Keratinocyte (primary cell): ENCODE results near the gene LILRA1. TPM values are rescaled to one million over a fixed set of nuclear protein-coding genes. Genes with fewer than 3 reads are reported as not detected.
"Not testable (repeated sequence)": the region's sequence is repeated elsewhere in the genome, so short reads cannot be mapped to it uniquely, and the experiment has no call there.

Experiments used
- DNase-seq: peaks from one replicate; pipeline ENCODE4 v3.0.0-alpha.2; 2011; ENCODE audit warnings: low read depth, missing footprints, low spot score
- FAIRE-seq: peaks from 2 replicates; lab custom pipeline; 2011; peaks lifted over from hg19 to GRCh38; lab: Jason Lieb, UNC
- H2AFZ ChIP-seq: 2 replicates; pipeline ENCODE4 v1.6.0; 2012; ENCODE audit warnings: low read length, control low read depth, inconsistent platforms; ENCODE audit not compliant: control insufficient read depth
- H3K27ac ChIP-seq: 2 replicates; pipeline ENCODE4 v1.5.1; 2011; ENCODE audit warnings: low read length; ENCODE audit not compliant: control insufficient read depth, insufficient read depth
- H3K27me3 ChIP-seq: 3 replicates; pipeline ENCODE4 v1.6.0; 2011; ENCODE audit warnings: low read length; ENCODE audit not compliant: control insufficient read depth, insufficient read depth; ENCODE audit errors: extremely low read depth
- H3K36me3 ChIP-seq, 2 experiments: 2 replicates in 1 of 2; 3 replicates in 1 of 2; pipeline ENCODE4 v1.5.1; 2011; ENCODE audit warnings: low read length in 2 of 2, mild to moderate bottlenecking in 1 of 2; ENCODE audit not compliant: control insufficient read depth in 2 of 2, insufficient read depth in 2 of 2; ENCODE audit errors: extremely low read depth in 1 of 2
- H3K4me1 ChIP-seq: 3 replicates; pipeline ENCODE4 v1.5.1; 2011; ENCODE audit warnings: low read length; ENCODE audit not compliant: control insufficient read depth, insufficient read depth; ENCODE audit errors: extremely low read depth
- H3K4me2 ChIP-seq: 3 replicates; pipeline ENCODE4 v1.6.0; 2011; ENCODE audit warnings: low read depth, low read length; ENCODE audit not compliant: control insufficient read depth, insufficient read depth; ENCODE audit errors: extremely low read depth
- H3K4me3 ChIP-seq, 3 experiments: fragments of 200-600 bp in 1 of 3; sonication (generic) in 1 of 3; 2 replicates in 2 of 3; 3 replicates in 1 of 3; pipeline ENCODE4 v1.5.1; 2011 to 2016; ENCODE audit warnings: low read length in 3 of 3, mild to moderate bottlenecking in 3 of 3, control low read depth in 2 of 3, inconsistent platforms in 1 of 3, low read depth in 1 of 3, mixed read lengths in 1 of 3, mixed run types in 1 of 3, moderate library complexity in 1 of 3; ENCODE audit not compliant: control insufficient read depth in 2 of 3, insufficient read depth in 2 of 3; ENCODE audit errors: extremely low read depth in 1 of 3
- H3K79me2 ChIP-seq: 2 replicates; pipeline ENCODE4 v1.6.0; 2012; ENCODE audit warnings: low read length; ENCODE audit not compliant: control insufficient read depth, insufficient read depth
- H3K9ac ChIP-seq: 3 replicates; pipeline ENCODE4 v1.6.0; 2011; ENCODE audit warnings: low read length; ENCODE audit not compliant: control insufficient read depth, insufficient read depth; ENCODE audit errors: extremely low read depth
- H3K9me1 ChIP-seq: 3 replicates; pipeline ENCODE4 v1.6.0; 2011; ENCODE audit warnings: low read length; ENCODE audit not compliant: control insufficient read depth, insufficient read depth; ENCODE audit errors: extremely low read depth
- H3K9me3 ChIP-seq: 2 replicates; pipeline ENCODE4 v1.5.1; 2012; ENCODE audit warnings: low read depth, low read length; ENCODE audit not compliant: control insufficient read depth
- H4K20me1 ChIP-seq: 3 replicates; pipeline ENCODE4 v1.6.0; 2011; ENCODE audit warnings: low read length; ENCODE audit not compliant: control insufficient read depth, insufficient read depth; ENCODE audit errors: extremely low read depth
- CTCF ChIP-seq, 3 experiments: IDR thresholded peaks in 1 of 3; conservative IDR thresholded peaks in 1 of 3; optimal IDR thresholded peaks in 1 of 3; 2 replicates in 2 of 3; 3 replicates in 1 of 3; pipeline versions ENCODE3 to v1.5.1; 2011; ENCODE audit warnings: low read length in 3 of 3, mild to moderate bottlenecking in 3 of 3, moderate library complexity in 2 of 3, control low read depth in 1 of 3, inconsistent platforms in 1 of 3; ENCODE audit not compliant: insufficient read depth in 2 of 3; ENCODE audit errors: extremely low read depth in 1 of 3
- EZH2 ChIP-seq: IDR thresholded peaks from one replicate; pipeline ENCODE4 v1.6.1; 2012; ENCODE audit warnings: inconsistent platforms, mild to moderate bottlenecking, low read length, moderate library complexity
- dilution Hi-C: fragments of 300-500 bp; cut with MboI; formaldehyde crosslinking; loops from one replicate; pipeline ENCODE4 v1.7.0; 2020; ENCODE audit warnings: low sequenced_read_pairs; ENCODE audit not compliant: extremely low pct_ligation_motif_present
- polyA plus RNA-seq, 5 experiments: library from polyadenylated mRNA; depleted of rRNA in 3 of 5; stranded (reverse) in 3 of 5; stranded (forward) in 1 of 5; unstranded in 1 of 5; fragments of >200 nt; gene quantifications; 1 replicate in 1 of 5; 2 replicates in 3 of 5; 3 replicates in 1 of 5; pipeline versions ENCODE4 v1.2.1 to v1.2.3, GENCODE V29; 2011 to 2012; ENCODE audit warnings: missing spikeins in 2 of 5, low read depth in 1 of 5, low replicate concordance in 1 of 5

The LILRA1 gene
- polyA plus RNA-seq, 1 donor (not counting 4 experiments of a cell fraction or from before 2014, with no cell fraction given), result not detected

- H3K27me3 ChIP-seq, result no peaks in the 10 kb centered on the region
- H3K27ac ChIP-seq, result no peak overlapping the region
- no peaks in the 10 kb centered on the region for H3K9me3 ChIP-seq
- no peaks in the 10 kb centered on the region for H3K79me2 ChIP-seq
- dilution Hi-C loops, result no loop called here
- DNase-seq (no peak), FAIRE-seq (no peak)
- H3K4me2 ChIP-seq, result no peak overlapping the region
- no peak overlapping the region for H2AFZ ChIP-seq
- no peak overlapping the region for H3K4me3 ChIP-seq
- H3K36me3 ChIP-seq, result no peaks in the 10 kb centered on the region
- H3K4me1 ChIP-seq, result no peaks in the 10 kb centered on the region
- H3K9me1 ChIP-seq, result no peaks in the 10 kb centered on the region
- TF ChIP-seq EZH2, result no peak
- TF ChIP-seq CTCF (optimal IDR thresholded peaks at IDR 0.05 in 1 of 3, IDR thresholded peaks at IDR 0.05 in 1 of 3, conservative IDR thresholded peaks at IDR 0.05 in 1 of 3; ENCODE audit: extremely low read depth in 1 of 3, insufficient read depth in 2 of 3, low read length in 3 of 3), result no peak
- no peaks in the 10 kb centered on the region for H4K20me1 ChIP-seq
- H3K9ac ChIP-seq, result no peak overlapping the region
Observed at GRCh38 chr19:54620464-54620863, 27.0 kb downstream of the LILRA1 start.

GRCh38 chr19:54622431-54622830 lies 29.0 kb downstream of the LILRA1 start:
- Histone ChIP-seq H3K79me2 (no peaks in the 10 kb centered on the region), H3K27ac (no peak overlapping the region), H3K9me3 (no peaks in the 10 kb centered on the region), H3K4me3 (no peak overlapping the region), H3K27me3 (no peaks in the 10 kb centered on the region), H3K9me1 (no peaks in the 10 kb centered on the region), H4K20me1 (no peaks in the 10 kb centered on the region), H3K36me3 (no peaks in the 10 kb centered on the region), H3K9ac (no peak overlapping the region), H3K4me2 (no peak overlapping the region), H3K4me1 (no peaks in the 10 kb centered on the region), H2AFZ (no peak overlapping the region)
- TF ChIP-seq CTCF (optimal IDR thresholded peaks at IDR 0.05 in 1 of 3, IDR thresholded peaks at IDR 0.05 in 1 of 3, conservative IDR thresholded peaks at IDR 0.05 in 1 of 3; ENCODE audit: extremely low read depth in 1 of 3, insufficient read depth in 2 of 3, low read length in 3 of 3) (no peak), EZH2 (no peak)
- dilution Hi-C loops, result no loop called here
- FAIRE-seq (no peak), DNase-seq (no peak)

- H3K27ac ChIP-seq, FAIRE-seq, H3K9ac ChIP-seq, dilution Hi-C loops, H3K4me2 ChIP-seq, H3K79me2 ChIP-seq, H3K36me3 ChIP-seq, H3K4me1 ChIP-seq, DNase-seq, H3K9me3 ChIP-seq, H3K9me1 ChIP-seq, H3K27me3 ChIP-seq, H3K4me3 ChIP-seq, H4K20me1 ChIP-seq, H2AFZ ChIP-seq: not testable (repeated sequence)
Observed at GRCh38 chr19:54624234-54624633, 30.8 kb downstream of the LILRA1 start.

- DNase-seq, H3K36me3 ChIP-seq, H3K4me3 ChIP-seq, H3K4me1 ChIP-seq, H4K20me1 ChIP-seq, H3K9me1 ChIP-seq, H3K4me2 ChIP-seq, H3K79me2 ChIP-seq, H3K9ac ChIP-seq, H3K9me3 ChIP-seq, FAIRE-seq, H3K27ac ChIP-seq, H3K27me3 ChIP-seq, dilution Hi-C loops, H2AFZ ChIP-seq: not testable (repeated sequence)
Observed at GRCh38 chr19:54624934-54625730, 31.7 kb downstream of the LILRA1 start.
